HepG2 (cell line): ENCODE measurements around the gene PRM2. TPM values are rescaled to one million over a fixed set of nuclear protein-coding genes. Genes with fewer than 3 reads are reported as not detected.

Experiments used
- ADNP ChIP-seq: sonication (generic); formaldehyde crosslinking; IDR thresholded peaks from 2 replicates; pipeline ENCODE4 v1.4.0; 2020; ENCODE audit warnings: missing genetic modification reagents
- ATF6 ChIP-seq: sonication (generic); formaldehyde crosslinking; conservative IDR thresholded peaks from 2 replicates; pipeline ENCODE4 v1.4.0; 2020; ENCODE audit warnings: missing genetic modification reagents
- BORCS8-MEF2B ChIP-seq: sonication (generic); formaldehyde crosslinking; IDR thresholded peaks from 2 replicates; pipeline ENCODE4 v1.8.0; 2022; ENCODE audit warnings: mild to moderate bottlenecking, missing genetic modification reagents
- CREBL2 ChIP-seq: sonication (generic); formaldehyde crosslinking; IDR thresholded peaks from 2 replicates; pipeline ENCODE4 v1.8.1; 2023; ENCODE audit warnings: missing genetic modification reagents, mild to moderate bottlenecking, borderline replicate concordance
- FOSL2 ChIP-seq: sonication (generic); formaldehyde crosslinking; IDR thresholded peaks from 2 replicates; pipeline ENCODE4 v1.4.0; 2020; ENCODE audit warnings: missing genetic modification reagents
- FOXK2 ChIP-seq: fragments of 450-650 bp; IDR thresholded peaks from 2 replicates; pipeline ENCODE4 v1.6.1; 2016
- MAX ChIP-seq: IDR thresholded peaks from 2 replicates; pipeline ENCODE4 v1.6.1; 2012; ENCODE audit warnings: inconsistent platforms
- MIXL1 ChIP-seq: IDR thresholded peaks from 2 replicates; pipeline ENCODE4 v1.6.1; 2016
- MXD4 ChIP-seq: IDR thresholded peaks from 2 replicates; pipeline ENCODE4 v1.6.1; 2016; ENCODE audit warnings: mild to moderate bottlenecking, missing biosample characterization, missing genetic modification reagents
- RFX3 ChIP-seq: IDR thresholded peaks from 2 replicates; pipeline ENCODE4 v1.6.1; 2016; ENCODE audit warnings: missing biosample characterization, missing genetic modification reagents
- SP1 ChIP-seq, 2 experiments: fragments of 450-650 bp in 1 of 2; sonication (generic) in 1 of 2; formaldehyde crosslinking in 1 of 2; IDR thresholded peaks; 2 replicates each; pipeline versions ENCODE4 v1.4.0 to v1.6.1; 2016 to 2020; ENCODE audit warnings: missing genetic modification reagents in 1 of 2
- ZNF235 ChIP-seq: sonication (generic); formaldehyde crosslinking; IDR thresholded peaks from 2 replicates; pipeline ENCODE4 v1.8.1; 2023; ENCODE audit warnings: mild to moderate bottlenecking, missing genetic modification reagents, borderline replicate concordance
- ZNF431 ChIP-seq: sonication (generic); formaldehyde crosslinking; IDR thresholded peaks from 2 replicates; pipeline ENCODE4 v1.9.0; 2022; ENCODE audit warnings: missing genetic modification reagents, low read depth, mild to moderate bottlenecking, borderline replicate concordance
- ZNF75D ChIP-seq: sonication (generic); formaldehyde crosslinking; IDR thresholded peaks from 2 replicates; pipeline ENCODE4 v1.8.1; 2023; ENCODE audit warnings: missing genetic modification reagents, mild to moderate bottlenecking, borderline replicate concordance
- ZNF775 ChIP-seq: sonication (generic); formaldehyde crosslinking; IDR thresholded peaks from 2 replicates; pipeline ENCODE4 v1.4.0; 2020; ENCODE audit warnings: missing genetic modification reagents, mild to moderate bottlenecking, moderate library complexity, borderline replicate concordance
- ZNF816 ChIP-seq: sonication (generic); formaldehyde crosslinking; IDR thresholded peaks from 2 replicates; pipeline ENCODE4 v1.8.0; 2022; ENCODE audit warnings: missing genetic modification reagents, mild to moderate bottlenecking, borderline replicate concordance
- ZNF839 ChIP-seq: sonication (generic); formaldehyde crosslinking; IDR thresholded peaks from 2 replicates; pipeline ENCODE4 v1.4.0; 2020; ENCODE audit warnings: missing genetic modification reagents, mild to moderate bottlenecking, borderline replicate concordance
- ZSCAN29 ChIP-seq: sonication (generic); formaldehyde crosslinking; conservative IDR thresholded peaks from 2 replicates; pipeline ENCODE4 v1.4.0; 2020; ENCODE audit warnings: mild to moderate bottlenecking, missing genetic modification reagents
- polyA plus RNA-seq, 8 experiments: library from polyadenylated mRNA; depleted of rRNA in 3 of 8; stranded (reverse) in 7 of 8; unstranded in 1 of 8; fragments of >200 nt; fragmentation: Illumina TruSeq in 4 of 8; extraction: Trizol in 4 of 8; gene quantifications; 2 replicates each; pipeline versions ENCODE4 v1.2.1 to v1.2.3, GENCODE V29; 2011 to 2016; ENCODE audit warnings: low read depth in 4 of 8, missing spikeins in 1 of 8, mixed read lengths in 1 of 8; ENCODE audit not compliant: insufficient read depth in 1 of 8
- total RNA-seq, 5 experiments: library from RNA; depleted of rRNA; stranded (reverse); fragments of >200 nt; fragmentation: Illumina TruSeq; extraction: Trizol; gene quantifications; 2 replicates each; pipeline ENCODE4 v1.2.3, GENCODE V29; 2016; ENCODE audit warnings: low read depth in 1 of 5
- TF ChIP-seq, protein P1 (sequence below): IDR thresholded peaks from 2 replicates; pipeline ENCODE4 v1.6.1; 2016; ENCODE audit warnings: missing compliant biosample characterization, missing genetic modification reagents, borderline replicate concordance

Gene PRM2
- total and polyA plus RNA-seq, 2 of the 13 experiments (the other 11 are each of a cell fraction or from before 2014, with no cell fraction given) = 0.54 TPM; not detected in 1

GRCh38 chr16:11231367-11231970 is 44.8 kb downstream of the PRM2 start (continued):
- TF ChIP-seq, protein P1, sequence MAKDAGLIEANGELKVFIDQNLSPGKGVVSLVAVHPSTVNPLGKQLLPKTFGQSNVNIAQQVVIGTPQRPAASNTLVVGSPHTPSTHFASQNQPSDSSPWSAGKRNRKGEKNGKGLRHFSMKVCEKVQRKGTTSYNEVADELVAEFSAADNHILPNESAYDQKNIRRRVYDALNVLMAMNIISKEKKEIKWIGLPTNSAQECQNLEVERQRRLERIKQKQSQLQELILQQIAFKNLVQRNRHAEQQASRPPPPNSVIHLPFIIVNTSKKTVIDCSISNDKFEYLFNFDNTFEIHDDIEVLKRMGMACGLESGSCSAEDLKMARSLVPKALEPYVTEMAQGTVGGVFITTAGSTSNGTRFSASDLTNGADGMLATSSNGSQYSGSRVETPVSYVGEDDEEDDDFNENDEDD (CRISPR knock-in tag) = peak; percentile 25; the same call in 1 of the 2 replicates
- TF ChIP-seq FOXK2 = no peak
- TF ChIP-seq ATF6 (CRISPR knock-in tag) = no peak
- no peak for TF ChIP-seq ZNF816 (CRISPR knock-in tag)
- no peak for TF ChIP-seq ZNF775
- peak; percentile 31; the same call in 1 of the 2 replicates for TF ChIP-seq MAX
- no peak for TF ChIP-seq RFX3
- no peak for TF ChIP-seq SP1 (IDR thresholded peaks at IDR 0.05)
- no peak for TF ChIP-seq SP1 (CRISPR knock-in tag; IDR thresholded peaks at IDR 0.05)
- no peak for TF ChIP-seq CREBL2 (CRISPR knock-in tag)
- no peak for TF ChIP-seq MIXL1 (CRISPR knock-in tag)
- no peak for TF ChIP-seq ADNP (CRISPR knock-in tag)
- no peak for TF ChIP-seq ZNF431 (CRISPR knock-in tag)
- TF ChIP-seq ZSCAN29 (CRISPR knock-in tag) = no peak
- TF ChIP-seq FOSL2 (CRISPR knock-in tag) = no peak
- no peak for TF ChIP-seq MXD4
- no peak for TF ChIP-seq ZNF75D (CRISPR knock-in tag)
- no peak for TF ChIP-seq BORCS8-MEF2B (CRISPR knock-in tag)
- TF ChIP-seq ZNF839 = no peak
- no peak for TF ChIP-seq ZNF235
